Fibroblast of skin of abdomen (primary cell): Measurements from ENCODE around the gene FXN.
A peak's percentile ranks its signal among the peaks of the same experiment; 100 is the strongest.
"Not testable (repeated sequence)": the region's sequence is repeated elsewhere in the genome, so short reads cannot be mapped to it uniquely, and the experiment has no call there.

Experiments
- DNase-seq: peaks from one replicate; pipeline ENCODE4 v3.0.0-alpha.2; 2013

Gene FXN

DNA sequence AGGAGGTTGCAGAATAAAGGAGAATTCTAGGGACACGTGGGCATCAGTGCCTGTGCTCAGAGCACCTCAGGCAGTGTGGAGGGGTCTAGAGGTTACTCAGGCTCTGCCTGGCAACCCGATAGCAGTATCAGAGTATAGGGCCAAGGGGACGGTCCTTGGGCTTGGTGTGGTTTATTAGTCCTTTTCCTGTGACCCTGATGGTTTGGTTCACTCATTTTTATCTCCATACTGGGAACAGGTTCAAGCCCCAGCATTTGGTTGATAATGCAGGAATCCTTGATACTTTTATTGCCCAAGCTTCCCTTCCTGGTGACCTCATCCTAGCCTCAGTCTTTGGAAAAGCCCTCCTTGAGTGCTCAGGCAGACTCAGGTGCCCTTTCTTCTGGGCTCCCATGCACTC, 35.5 kb downstream of the FXN start:
- no peak for DNase-seq

DNA sequence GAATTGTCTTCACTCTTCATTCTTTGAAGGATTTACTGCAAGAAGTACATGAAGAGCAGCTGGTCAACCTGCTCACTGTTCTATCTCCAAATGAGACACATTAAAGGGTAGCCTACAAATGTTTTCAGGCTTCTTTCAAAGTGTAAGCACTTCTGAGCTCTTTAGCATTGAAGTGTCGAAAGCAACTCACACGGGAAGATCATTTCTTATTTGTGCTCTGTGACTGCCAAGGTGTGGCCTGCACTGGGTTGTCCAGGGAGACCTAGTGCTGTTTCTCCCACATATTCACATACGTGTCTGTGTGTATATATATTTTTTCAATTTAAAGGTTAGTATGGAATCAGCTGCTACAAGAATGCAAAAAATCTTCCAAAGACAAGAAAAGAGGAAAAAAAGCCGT, 37.6 kb downstream of the FXN start:
- DNase-seq, result no peak

DNA sequence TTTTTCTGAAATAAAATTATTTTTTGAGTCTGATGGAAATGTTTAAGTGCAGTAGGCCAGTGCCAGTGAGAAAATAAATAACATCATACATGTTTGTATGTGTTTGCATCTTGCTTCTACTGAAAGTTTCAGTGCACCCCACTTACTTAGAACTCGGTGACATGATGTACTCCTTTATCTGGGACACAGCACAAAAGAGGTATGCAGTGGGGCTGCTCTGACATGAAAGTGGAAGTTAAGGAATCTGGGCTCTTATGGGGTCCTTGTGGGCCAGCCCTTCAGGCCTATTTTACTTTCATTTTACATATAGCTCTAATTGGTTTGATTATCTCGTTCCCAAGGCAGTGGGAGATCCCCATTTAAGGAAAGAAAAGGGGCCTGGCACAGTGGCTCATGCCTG, 39.2 kb downstream of the FXN start:
- DNase-seq, result no peak

DNA sequence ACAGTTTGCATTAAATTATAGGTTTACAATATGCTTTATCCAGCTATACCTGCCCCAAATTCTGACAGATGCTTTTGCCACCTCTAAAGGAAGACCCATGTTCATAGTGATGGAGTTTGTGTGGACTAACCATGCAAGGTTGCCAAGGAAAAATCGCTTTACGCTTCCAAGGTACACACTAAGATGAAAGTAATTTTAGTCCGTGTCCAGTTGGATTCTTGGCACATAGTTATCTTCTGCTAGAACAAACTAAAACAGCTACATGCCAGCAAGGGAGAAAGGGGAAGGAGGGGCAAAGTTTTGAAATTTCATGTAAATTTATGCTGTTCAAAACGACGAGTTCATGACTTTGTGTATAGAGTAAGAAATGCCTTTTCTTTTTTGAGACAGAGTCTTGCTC, 41.0 kb downstream of the FXN start:
- DNase-seq, result no peak

DNA sequence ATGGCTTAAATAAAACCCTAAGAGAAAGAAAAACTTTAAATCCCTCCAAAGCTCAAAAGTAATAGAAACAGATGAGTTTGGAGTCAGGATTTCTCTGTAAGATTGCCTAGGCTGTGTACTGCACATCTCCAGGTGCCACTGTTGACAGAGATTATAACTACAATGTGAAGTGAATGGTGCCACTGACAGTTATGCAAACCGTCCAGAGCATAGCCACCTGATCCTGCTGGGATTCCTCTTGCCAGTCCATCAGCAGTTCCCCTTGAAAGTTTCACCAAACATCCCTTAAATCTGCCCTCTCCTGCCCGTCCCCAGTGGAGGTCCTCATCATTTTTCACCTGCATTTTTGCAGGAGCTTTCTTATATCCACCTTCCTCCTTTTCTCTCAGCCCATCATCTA, 42.5 kb downstream of the FXN start:
- no peak for DNase-seq

DNA sequence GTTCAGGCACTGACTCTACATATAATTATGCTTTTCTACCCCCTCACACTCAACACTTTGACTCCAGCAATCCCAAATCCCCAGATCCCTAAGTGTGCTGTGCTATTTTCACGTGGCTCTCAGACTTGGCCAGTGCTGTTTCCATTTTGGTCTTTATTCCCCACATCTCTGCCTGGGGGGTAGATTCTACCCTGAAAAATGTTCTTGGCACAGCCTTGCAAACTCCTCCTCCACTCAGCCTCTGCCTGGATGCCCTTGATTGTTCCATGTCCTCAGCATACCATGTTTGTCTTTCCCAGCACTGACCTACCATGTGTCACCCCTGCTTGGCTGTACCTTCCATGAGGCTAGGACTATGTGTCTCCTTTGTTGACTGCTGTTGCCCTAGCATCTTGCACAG, 43.0 kb downstream of the FXN start:
- DNase-seq, result peak; percentile 18

DNA sequence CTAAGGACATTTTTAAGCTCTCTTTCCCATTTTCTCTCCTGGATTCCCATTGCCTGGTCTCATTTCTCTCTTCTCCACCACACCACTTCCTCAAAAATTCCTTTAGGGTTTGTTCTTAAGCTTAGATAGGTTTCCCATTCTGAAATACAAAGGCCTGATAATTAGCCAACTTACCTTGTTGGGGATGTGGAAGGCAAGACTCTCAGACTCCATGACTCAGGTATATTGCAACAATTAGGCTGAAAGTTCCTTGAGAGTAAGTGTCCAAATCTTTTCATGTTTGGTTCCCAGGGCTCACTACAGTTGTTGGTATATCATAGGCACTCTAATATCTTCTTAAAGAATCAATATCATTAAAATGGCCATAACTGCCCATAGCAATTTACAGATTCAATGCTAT, 43.6 kb downstream of the FXN start:
- DNase-seq, result no peak

DNA sequence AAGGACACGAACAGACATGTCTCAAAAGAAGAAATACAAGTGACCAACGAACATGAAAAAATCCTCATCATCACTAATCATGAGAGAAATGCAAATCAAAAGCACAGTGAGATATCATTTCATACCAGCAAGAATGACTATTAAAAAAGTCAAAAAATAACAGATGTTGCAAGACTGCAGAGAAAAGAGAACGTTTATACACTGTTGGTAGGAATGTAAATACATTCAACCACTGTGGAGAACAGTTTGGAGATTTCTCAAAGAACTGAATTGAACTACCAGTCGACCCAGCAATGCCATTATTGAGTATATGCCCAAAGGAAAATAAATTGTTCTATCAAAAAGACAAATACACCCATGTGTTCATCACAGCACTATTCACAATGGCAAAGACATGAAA, 45.7 kb downstream of the FXN start:
- no peak for DNase-seq

DNA sequence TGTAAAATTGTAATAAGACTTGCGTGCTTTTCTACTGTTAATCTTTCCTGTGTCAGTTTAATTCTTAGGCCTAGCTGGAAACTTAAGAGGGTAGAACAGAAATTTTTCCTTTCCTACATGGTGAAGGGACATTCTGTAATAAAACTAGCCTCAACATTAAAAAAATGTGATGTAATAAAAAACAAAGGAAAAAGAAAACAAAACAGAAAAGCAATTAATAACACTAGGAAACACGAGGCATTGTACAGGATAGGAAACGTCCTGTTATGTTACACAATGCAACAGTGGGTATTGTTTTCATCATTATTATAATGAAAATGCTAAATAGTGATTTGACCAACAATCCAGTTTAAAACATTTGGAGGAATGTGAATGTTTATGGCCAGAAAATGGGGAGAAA, 47.8 kb downstream of the FXN start:
- DNase-seq, result no peak

DNA sequence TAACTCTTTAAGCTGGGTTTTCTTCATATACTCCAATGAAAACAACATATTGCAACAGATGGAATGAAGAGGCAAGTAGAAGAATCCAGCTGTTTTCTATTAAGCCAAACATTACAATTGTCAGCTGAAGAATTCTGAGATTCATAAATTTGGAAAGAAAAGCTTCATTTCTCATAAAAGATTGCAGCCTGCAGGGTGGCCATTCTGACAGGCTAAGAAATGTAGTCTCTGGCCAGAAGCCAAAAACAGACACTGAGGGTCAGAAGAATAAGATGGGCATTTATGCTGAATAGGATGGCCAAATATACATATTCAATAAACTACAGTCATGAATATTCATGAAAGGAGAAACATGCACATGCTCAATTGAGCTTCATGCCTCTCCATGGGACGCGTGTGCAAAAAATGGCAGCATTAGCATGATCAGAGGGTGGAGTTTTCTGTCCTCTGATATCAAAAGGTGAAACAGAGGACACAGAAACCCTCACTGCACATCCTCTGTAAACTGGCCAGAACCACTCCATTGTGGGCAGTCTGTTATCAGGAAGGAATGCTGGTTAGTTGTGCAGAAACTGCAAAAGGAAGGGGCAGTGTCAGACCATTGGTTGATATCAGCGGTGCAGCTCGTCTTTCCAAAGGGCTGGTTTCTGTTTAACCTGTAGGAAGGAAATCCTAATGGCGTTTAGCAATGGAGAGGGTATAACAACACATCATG, 50.2 kb downstream of the FXN start:
- DNase-seq, result peak; percentile 77

DNA sequence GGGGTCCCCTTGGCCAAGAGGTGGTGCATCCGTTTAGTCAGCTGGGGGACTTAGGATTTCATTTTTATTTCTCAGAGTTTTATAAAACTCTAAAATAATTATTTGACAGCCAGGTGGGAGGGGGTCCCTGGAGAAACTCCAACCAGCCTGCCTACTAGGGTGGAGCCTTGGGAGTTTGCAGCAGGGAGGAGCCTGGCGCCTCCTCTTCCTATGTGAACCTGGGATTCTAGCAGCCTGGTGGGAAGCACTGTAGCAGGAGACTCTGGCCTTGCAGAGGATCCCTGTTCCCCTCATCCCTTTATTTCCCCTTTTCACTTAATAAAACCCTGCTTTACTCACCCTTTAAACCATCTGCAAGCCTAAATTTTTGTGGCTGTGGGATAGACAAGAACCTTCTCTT, 50.8 kb downstream of the FXN start:
- DNase-seq, result no peak

DNA sequence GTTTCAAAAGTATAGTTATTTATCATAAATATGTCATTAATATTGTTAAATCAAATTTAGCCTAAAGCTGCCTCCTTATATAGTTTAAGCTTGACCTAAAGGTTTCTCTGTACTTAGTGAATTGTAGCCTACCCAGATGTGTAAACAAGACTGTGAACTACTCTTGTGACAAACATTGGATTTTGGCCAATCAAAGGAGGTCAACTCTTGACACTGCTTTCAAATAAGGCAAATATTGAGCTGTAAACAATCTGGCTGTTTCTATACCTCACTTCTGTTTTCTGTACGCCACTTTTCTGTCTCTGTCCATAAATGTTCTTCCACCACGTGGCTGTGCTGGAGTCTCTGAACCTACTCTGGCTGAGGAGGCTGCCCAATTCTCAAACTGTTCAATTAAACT, 51.2 kb downstream of the FXN start:
- no peak for DNase-seq

DNA sequence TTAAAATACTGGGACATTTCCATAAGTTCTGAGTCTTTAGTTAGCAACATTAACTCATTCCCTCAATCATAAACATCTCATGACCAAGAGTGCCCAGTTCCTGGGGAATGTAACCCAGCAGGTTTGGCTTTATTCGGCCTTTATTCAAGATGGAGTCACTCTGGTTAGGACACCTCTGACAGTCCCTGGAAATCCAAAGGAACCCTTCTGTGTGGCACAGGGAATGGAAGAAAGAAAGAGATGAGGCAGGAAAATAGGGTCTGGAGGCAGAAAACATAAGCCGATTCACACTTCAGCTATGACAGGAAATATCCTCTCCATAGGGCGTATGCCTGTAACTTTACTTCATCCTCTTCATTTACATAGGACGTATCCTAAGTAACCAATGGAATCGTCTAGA, 53.5 kb downstream of the FXN start:
- DNase-seq, result no peak

DNA sequence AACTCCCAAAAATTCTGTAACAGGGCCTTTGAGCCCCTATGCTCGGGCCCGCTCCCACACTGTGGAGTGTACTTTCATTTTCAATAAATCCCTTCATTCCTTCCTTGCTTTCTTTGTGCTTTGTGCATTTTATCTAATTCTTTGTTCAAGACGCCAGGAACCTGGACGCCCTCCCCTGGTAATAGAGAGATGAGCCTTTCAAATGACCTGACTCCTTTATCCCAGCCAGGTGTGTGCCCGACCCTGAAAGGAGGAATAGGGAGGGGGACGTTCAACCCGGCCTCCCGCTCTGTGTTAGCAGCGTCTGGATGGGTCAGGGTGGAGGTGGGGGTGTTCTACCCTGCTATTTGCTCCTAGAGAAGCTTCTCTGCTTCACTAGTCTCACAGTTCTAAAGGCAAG, 53.9 kb downstream of the FXN start:
- DNase-seq, result no peak

DNA sequence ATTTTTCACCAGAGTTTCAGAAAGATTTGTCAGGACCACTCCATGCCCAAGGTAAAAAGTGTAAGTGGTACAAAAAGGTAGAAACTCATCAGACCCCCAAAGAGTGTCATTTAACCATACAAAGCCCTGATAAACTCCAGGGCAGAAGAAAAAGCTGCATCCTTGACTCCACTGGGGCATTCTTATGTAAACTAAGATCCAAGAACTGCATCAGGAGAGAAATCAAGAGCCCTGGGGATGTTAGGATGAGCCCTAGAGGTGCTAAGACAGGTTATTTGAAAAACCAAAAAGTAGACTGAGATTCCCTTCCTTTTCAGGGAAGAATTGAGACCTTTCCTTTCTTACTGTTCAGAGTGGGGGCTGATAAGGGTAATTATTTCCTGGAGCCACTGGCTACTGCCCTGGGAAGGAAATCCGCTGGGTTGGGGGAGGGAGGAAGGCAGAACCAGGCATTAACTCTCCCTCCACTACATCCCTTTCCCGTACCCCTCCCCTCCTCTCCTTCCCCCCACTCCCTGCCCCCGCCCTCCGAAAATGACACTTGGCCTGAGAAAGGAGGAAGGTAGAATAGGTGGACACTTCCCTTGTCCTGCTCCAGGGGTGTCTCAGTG, 54.7 kb downstream of the FXN start:
- DNase-seq, result no peak

DNA sequence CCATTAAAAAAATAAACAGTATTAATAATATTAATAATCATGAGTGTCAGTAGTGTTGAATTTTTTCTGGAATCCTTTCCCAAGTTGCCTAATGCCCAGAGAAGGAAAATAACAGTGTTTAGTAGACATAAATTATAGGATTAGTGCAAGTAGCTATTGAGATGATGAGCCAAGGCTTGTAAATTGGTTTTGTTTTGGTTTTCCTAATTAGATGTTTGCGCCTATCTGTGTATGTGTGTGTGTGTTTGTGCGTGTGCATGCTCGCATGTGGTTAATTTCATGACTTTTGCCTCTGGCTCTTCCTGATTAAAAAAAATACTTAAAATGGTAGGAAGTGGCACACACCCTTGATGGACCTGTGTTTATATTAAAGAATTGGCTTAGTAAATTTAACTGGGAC, 55.4 kb downstream of the FXN start:
- no peak for DNase-seq

DNA sequence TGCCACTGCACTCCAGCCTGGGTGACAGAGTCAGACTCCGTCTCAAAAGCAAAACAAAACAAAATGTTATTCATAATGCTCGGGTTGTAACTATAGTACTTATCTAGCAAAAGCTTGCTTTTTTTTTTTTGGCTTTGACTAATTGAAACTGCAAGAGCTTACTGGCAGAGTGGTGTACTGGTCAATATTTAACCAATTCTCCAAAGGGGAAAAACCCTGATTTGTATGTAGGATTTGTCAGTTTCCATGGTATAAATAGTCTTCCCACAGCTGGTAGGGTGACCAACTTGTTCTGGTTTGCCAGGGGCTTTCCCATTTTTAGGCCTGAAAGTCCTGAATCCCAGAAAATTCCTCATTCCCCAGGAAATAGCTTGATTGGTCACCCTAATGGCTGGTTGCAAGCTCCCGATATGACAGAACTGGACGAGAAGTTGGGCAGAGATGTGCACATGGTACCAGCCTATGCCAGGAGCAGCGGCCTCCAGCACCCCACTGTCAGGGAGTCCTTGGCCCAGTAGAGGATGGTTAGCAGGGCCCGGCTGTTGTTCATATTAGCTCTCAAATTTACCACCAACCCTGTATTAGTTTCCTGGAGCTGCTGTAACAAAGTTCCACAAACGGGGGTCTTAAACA, 58.0 kb downstream of the FXN start:
- no peak for DNase-seq

DNA sequence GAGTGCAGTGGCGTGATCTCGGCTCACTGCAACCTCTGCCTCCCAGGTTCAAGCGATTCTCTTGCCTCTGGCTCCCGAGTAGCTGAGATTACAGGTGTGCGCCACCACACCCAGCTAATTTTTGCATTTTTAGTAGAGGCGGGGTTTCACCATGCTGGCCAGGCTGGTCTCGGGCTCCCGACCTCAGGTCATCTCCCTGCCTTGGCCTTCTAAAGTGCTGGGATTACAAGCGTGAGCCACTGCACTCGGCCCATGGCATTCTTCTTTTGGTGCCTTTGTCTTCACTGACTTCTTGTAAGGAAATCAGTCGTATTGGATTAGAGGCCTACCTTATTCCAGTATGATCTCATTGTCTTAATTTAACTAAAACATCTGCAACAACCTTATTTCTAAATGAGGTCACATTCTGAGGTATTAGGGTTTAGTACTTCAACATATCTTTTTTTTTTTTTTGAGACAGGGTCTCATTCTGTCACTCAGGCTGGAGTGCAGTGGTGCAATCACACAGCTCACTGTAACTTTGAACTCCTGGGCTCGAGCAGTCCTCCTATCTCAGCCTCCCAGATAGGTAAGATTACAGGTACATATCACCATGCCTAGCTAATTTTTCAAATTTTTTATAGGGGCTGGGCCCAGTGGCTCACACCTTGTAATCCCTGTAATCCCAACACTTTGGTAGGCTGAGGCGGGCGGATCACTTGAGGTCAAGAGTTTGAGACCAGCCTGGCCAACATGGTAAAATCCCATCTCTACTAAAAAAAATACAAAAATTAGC, 59.0 kb downstream of the FXN start:
- DNase-seq, result not testable (repeated sequence)

DNA sequence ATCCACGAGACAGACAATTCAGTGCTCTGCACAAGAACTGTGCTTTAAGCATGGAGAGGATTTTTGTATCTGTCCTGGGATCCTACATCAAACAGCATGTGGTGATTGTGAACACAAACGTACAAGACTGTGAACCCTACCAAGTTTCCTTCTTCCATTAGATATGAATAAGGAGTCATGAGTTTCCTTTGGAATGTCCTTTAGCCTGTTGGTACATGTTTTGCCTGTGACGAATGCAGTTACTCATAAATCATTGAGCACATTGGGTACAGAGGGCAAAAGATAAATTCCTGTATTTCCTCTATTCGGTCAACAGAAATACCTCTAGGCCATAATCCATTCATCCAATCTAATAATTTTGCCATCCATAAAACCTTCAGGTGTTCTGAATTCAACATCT, 61.5 kb downstream of the FXN start:
- DNase-seq, result peak; percentile 78

DNA sequence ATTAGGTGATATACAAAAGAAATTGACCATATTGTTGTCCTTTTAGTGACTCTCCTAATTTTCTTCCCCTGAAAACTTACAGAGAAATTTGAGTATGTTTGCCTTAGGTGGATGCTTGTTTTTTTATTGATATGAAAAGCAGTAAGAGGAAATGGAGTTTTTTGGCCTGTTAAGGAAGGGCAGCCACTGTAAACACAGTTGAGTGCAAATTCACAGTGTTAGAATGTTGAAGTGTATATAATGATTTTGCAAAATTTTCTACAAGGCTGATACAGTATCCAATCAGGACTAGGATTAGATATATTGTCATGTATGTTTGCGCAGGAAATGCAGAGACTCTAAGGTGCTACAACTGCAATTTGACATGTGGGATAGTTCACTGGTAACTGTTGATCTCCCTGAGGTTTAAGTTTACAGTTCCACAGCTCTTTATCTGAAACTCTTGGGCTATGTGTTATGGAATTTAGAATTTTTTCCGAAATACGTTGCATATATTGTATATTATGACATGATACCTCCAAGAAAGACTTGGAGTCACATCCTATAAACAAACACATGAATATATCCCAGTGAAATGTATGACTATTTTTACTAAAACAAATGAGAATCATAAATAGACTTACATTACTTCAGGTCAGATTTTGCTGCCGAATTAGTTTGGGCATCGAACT, 62.5 kb downstream of the FXN start:
- DNase-seq, result no peak

DNA sequence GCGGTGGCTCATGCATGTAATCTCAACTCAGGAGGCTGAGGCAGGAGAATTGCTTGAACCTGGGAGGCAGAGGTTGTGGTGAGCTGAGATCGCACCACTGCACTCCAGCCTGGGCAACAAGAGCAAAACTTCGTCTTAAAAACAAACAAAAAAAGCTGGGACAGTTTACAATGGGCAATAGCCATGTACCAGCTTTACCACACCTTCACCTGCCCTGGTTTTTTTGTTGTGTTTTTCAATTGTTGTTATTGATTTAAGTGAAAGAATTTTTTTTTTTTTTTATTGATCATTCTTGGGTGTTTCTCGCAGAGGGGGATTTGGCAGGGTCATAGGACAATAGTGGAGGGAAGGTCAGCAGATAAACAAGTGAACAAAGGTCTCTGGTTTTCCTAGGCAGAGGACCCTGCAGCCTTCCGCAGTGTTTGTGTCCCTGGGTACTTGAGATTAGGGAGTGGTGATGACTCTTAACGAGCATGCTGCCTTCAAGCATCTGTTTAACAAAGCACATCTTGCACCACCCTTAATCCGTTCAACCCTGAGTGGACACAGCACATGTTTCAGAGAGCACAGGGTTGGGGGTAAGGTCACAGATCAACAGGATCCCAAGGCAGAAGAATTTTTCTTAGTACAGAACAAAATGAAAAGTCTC, 67.9 kb downstream of the FXN start:
- DNase-seq, result not testable (repeated sequence)

DNA sequence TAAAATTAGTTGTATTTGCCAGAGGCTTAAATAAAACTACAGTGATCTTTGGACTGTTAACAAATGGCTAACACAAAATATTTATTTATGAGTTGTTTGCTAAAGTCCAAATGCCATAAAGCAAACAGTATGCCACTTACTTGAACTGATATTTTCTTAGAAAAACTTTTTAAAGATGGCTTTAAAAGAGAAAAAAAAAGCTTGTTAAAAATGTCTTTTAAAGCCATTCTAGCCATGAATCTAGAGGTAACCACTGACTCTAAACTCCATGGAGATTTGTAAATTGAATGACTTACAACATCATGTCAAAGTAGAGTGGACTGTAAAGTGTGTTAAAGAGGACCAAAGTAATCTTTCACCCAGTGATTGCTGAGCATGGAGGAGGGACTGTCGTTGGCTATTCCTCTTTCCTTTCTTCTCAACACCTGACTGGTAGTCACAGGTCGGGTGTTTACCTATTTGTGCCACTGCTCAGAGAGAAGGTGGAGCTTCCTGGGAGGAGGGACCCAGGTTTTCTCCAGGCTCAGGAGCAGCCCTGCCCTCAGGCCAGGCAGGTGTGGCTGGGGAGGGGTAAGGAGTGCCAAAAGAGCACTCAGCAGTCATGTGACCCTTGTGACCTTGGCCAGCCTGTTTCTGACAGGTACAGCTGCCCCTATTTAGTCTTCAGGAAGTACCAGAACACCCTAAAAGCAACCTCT, 69.4 kb downstream of the FXN start:
- DNase-seq, result no peak
